Raji (cell line): ENCODE data around the gene HSPA5.
A peak's percentile ranks its signal among the peaks of the same experiment; 100 is the strongest.

Experiments
- POLR2A ChIP-seq: IDR thresholded peaks from 2 replicates; pipeline ENCODE4 v1.6.1; 2011; ENCODE audit warnings: low read depth, low read length, control low read depth; ENCODE audit not compliant: insufficient read depth

Gene HSPA5

DNA sequence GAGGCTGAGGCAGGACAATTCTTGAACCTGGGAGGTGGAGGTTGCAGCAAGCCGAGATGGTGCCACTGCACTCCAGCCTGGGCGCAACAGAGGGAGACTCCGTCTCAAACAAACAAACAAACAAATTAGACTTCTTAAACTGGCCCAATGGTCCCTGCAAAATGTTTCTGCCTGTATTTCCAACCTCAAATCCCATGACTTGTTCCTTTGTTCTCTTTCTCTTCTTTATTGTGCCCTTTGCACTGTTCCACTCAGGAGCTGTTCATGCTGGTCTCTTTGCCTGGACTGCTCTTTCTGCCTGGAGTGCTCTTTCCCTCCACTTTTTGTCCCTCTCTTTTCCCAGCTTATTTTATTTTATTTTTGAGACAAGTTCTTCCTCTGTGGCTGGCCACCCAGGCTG is 36.7 kb downstream of the HSPA5 start:
- no peak for TF ChIP-seq POLR2A

DNA sequence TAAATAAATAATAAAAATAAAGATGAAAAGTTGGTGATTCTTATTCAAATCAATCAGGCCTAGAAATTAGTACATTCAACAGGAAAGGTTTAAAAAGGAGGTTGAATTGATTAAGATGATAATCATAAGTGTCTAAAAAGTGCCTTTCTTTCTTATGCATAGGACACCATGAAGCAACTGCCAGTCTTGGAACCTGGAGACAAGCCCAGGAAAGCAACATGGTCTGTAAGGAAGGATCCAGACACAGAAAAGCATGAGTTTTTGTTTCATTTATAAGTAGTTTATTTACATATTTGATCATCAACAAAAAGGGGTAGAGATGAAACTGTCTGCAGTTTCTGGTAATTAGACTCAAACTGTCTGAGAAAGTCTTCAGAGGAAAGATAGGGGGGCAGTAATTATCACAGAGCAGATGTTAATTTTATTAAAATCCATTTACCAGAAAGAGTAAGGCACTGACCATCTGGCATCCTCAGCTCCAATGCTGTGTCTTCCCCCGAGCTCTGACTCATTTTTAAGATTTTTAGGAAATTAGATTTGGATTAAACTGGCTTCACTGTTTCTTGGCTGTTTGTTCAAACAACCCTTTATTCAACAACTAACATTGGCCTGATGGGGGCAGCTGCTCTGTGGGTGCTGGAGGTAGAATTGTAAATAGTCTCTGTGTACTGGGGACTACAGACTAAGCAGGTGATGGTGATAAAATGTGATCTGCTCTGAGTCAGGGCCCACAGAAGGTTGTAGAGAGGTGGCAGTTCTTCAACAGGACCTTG is 38.1 kb downstream of the HSPA5 start:
- TF ChIP-seq POLR2A = no peak

DNA sequence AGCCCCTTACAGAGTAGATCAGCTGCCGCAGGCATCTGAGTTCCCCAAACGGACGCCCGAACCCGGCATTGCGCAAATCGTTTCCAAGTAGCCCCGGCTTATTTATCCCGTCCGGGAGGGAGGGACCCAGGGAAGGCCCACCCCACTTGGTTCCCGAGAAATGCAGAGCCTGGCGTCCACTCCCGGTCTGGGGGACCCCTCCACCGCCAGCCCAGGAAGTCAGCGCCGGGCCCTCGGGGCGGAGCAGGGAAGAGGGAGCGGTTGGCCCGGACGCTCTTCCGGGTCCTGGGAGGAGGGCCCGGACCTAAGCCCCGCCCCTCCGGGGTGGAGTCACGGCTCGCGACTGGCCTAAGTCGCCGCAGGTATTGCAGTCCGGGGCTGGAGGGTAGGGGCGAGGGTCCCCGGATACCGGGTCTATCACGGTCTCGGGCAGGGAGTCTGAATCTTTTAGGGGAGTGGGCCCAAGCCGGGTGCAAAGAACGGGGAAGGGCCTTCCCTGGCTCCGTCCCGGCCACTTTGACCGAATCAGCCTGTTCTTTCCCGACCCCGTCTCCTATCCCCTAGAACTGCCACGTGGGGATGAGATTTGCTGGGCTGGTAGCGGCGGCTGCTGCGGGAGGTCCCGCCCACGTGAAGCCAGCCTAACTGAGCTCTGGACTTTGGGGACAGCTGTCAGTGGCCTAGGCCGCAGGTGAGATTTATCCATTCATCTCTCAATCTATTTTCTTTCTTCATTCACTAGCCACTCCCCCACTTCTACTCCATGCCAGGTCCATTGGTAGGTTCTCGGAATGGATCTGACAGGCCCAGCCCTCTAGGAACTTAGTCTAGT is 40.7 kb downstream of the HSPA5 start, which contains the start of gene RABEPK:
TSS of gene RABEPK (plus strand) at position 327 of the 832 bp plus-strand sequence. CDS start 2,472 bp downstream, outside the sequence.
- TF ChIP-seq POLR2A = peak; percentile 92

DNA sequence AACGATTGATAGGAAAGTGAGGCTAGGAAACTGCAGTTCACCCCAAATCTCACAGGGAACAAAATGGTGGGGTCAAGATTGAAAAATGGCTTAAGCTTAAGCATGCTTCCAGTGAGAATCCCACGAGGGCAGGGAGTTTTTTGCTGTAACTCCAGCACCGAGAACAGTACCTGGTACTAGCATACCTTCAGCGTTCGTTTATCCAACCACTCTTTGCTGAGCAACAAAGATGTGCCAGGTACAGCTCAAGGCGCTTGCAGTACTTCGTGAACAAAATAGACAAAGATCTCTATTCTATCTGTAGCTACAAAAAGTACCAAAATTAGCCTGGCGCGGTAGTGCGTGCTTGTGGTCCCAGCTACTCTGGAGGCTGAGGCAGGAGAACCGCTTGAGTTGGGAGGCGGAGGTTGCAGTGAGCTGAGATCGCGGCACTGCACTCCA is 50.8 kb downstream of the HSPA5 start:
- no peak for TF ChIP-seq POLR2A

DNA sequence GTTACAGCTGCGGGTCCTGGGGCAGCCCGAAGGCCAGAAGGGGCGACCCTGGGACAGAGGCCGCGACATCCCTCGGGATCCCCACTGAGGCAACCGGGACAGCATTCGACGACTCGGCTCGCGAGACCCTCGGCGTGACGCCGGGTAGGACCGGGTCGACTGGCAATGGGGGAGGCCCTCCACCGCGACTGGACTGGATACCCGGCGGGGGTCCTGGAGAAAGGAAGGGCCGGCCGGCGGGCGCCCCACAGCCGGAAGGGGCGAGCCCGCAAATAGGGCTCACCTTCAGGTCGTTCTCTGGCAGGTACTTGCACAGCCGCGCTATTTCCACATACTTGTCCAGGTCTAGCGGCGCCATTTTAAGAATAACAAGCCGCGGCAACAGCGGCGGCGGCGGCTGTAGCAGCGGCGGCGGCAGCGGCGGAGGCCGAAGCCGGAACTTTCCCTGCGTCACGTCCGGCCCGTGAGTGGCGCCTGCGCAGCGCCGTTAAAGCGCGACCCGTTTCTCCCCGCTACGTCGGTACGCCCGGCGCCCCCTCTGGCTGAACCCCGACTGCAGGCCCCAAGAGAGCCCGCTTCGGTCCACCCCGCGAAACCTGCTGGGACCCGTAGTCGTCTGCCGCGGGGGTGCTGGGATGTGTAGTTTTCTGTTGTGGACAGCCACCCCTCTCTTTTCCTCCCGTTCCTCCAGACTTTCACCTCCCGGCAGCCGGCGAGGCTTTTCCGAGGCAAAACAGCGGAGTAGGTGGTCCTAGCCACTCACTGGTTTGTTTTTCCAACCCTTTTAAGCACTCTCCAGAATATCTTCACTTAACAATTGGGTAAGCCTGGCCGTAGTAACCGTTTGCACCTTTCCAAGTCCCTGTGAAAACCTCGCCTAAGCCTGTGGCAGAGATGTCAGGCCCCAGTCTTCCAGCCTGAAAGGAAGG is 51.5 kb downstream of the HSPA5 start, which contains the start of gene PPP6C:
TSS of gene PPP6C (minus strand) at position 443 of the 929 bp plus-strand sequence. CDS start at position 358, 85 bp downstream.
- peak; percentile 57 for TF ChIP-seq POLR2A

DNA sequence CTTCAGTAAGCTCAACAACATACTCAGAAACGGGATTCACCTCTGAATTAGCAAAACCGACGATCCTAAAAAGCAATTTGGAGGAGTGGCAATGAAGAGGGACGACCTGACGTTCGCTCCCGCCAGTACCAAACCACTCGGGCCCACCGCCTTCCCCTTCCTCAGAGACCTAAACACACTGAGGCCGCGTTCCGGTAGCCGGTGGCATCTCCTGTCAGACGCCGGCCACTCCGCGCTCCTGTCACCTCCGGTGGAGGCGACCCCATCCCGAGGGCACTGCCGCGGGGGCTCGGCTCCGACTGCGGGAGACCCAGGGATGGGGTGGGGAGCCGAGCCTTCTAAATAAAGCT is 52.2 kb downstream of the HSPA5 start:
- no peak for TF ChIP-seq POLR2A
